DND-41 (cell line): ENCODE measurements around the gene DYRK2.
A peak's percentile ranks its signal among the peaks of the same experiment; 100 is the strongest.

ENCODE experiments used
- ATAC-seq: fragments of 200-7000 bp; cut with Tn5 transposase; 3 replicates; pipeline ENCODE4 v1.9.1; 2021; ENCODE audit warnings: low read depth; ENCODE audit not compliant: insufficient read depth
- DNase-seq: peaks from one replicate; pipeline ENCODE4 v3.0.0-alpha.2; 2020
- H2AFZ ChIP-seq: 2 replicates; pipeline ENCODE4 v1.6.0; 2012; ENCODE audit warnings: low read depth, low read length
- H3K27ac ChIP-seq: 2 replicates; pipeline ENCODE4 v1.5.1; 2012; ENCODE audit warnings: low read length, inconsistent platforms
- H3K27me3 ChIP-seq: fragments of 200-600 bp; sonication (generic); 2 replicates; pipeline ENCODE4 v1.6.0; 2012; ENCODE audit warnings: low read length, mild to moderate bottlenecking, inconsistent platforms; ENCODE audit not compliant: insufficient read depth, poor library complexity
- H3K36me3 ChIP-seq: 2 replicates; pipeline ENCODE4 v1.5.1; 2012; ENCODE audit warnings: low read length, inconsistent platforms; ENCODE audit not compliant: insufficient read depth
- H3K4me1 ChIP-seq: 2 replicates; pipeline ENCODE4 v1.5.1; 2012; ENCODE audit warnings: mild to moderate bottlenecking, low read length; ENCODE audit not compliant: insufficient read depth
- H3K4me2 ChIP-seq: 2 replicates; pipeline ENCODE4 v1.6.0; 2012; ENCODE audit warnings: mild to moderate bottlenecking, moderate library complexity, low read length, inconsistent platforms; ENCODE audit not compliant: insufficient read depth
- H3K4me3 ChIP-seq, 2 experiments: fragments of 200-600 bp in 1 of 2; shearing (Covaris generic) in 1 of 2; 2 replicates each; pipeline ENCODE4 v1.5.1; 2012 to 2016; ENCODE audit warnings: inconsistent platforms in 2 of 2, low read length in 2 of 2, mild to moderate bottlenecking in 2 of 2, low read depth in 1 of 2, moderate library complexity in 1 of 2
- H3K79me2 ChIP-seq: 2 replicates; pipeline ENCODE4 v1.6.0; 2012; ENCODE audit warnings: low read length, inconsistent platforms; ENCODE audit not compliant: insufficient read depth
- H3K9ac ChIP-seq: 2 replicates; pipeline ENCODE4 v1.6.0; 2012; ENCODE audit warnings: low read depth, mild to moderate bottlenecking, inconsistent platforms, low read length, moderate library complexity
- H3K9me3 ChIP-seq: 2 replicates; pipeline ENCODE4 v1.5.1; 2012; ENCODE audit warnings: low read length, moderate library complexity, mild to moderate bottlenecking, inconsistent platforms; ENCODE audit not compliant: insufficient read depth, severe bottlenecking
- H4K20me1 ChIP-seq: 2 replicates; pipeline ENCODE4 v1.6.0; 2012; ENCODE audit warnings: low read length; ENCODE audit not compliant: insufficient read depth
- EZH2 ChIP-seq: IDR thresholded peaks from 3 replicates; pipeline ENCODE4 v1.6.1; 2012; ENCODE audit warnings: borderline replicate concordance, low read depth, mild to moderate bottlenecking, moderate library complexity, low read length, inconsistent platforms; ENCODE audit not compliant: severe bottlenecking
- TF ChIP-seq, protein P1 (sequence below): IDR thresholded peaks from 2 replicates; pipeline ENCODE4 v1.5.1; 2012; ENCODE audit warnings: borderline replicate concordance, low read length, moderate library complexity, mild to moderate bottlenecking; ENCODE audit not compliant: poor library complexity, severe bottlenecking; ENCODE audit errors: extremely low read depth

DYRK2 gene

DNA sequence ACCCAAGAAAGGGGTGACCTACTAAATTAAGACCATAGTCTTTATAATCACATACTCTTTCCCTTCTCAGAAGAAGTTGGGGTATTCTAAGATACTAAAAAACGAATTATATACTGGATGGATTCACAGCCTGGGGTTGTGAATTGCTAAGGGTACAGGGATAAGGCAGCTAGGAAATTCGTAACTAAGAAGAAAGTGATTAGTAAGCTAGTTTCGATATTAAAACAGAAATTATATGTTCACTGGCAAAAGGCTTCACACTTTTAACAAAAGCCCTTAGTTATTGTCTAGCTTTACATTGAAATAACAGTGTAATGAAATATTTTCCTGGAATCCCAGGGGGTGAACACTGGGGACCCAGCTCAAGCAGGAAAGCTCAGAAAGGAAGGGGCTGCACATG is 35.5 kb upstream of the DYRK2 start:
- Histone ChIP-seq H3K79me2 (no peaks in the 10 kb centered on the region), H3K36me3 (no peaks in the 10 kb centered on the region), H3K27me3 (no peaks in the 10 kb centered on the region), H3K4me3 (no peak overlapping the region), H3K9me3 (no peaks in the 10 kb centered on the region), H3K4me1 (no peaks in the 10 kb centered on the region), H3K9ac (no peak overlapping the region), H3K27ac (no peak overlapping the region), H2AFZ (no peak overlapping the region), H4K20me1 (no peaks in the 10 kb centered on the region), H3K4me2 (no peak overlapping the region)
- DNase-seq = no peak
- ATAC-seq = no peak
- TF ChIP-seq, protein P1, sequence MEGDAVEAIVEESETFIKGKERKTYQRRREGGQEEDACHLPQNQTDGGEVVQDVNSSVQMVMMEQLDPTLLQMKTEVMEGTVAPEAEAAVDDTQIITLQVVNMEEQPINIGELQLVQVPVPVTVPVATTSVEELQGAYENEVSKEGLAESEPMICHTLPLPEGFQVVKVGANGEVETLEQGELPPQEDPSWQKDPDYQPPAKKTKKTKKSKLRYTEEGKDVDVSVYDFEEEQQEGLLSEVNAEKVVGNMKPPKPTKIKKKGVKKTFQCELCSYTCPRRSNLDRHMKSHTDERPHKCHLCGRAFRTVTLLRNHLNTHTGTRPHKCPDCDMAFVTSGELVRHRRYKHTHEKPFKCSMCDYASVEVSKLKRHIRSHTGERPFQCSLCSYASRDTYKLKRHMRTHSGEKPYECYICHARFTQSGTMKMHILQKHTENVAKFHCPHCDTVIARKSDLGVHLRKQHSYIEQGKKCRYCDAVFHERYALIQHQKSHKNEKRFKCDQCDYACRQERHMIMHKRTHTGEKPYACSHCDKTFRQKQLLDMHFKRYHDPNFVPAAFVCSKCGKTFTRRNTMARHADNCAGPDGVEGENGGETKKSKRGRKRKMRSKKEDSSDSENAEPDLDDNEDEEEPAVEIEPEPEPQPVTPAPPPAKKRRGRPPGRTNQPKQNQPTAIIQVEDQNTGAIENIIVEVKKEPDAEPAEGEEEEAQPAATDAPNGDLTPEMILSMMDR = no peak
- TF ChIP-seq EZH2 = no peak

DNA sequence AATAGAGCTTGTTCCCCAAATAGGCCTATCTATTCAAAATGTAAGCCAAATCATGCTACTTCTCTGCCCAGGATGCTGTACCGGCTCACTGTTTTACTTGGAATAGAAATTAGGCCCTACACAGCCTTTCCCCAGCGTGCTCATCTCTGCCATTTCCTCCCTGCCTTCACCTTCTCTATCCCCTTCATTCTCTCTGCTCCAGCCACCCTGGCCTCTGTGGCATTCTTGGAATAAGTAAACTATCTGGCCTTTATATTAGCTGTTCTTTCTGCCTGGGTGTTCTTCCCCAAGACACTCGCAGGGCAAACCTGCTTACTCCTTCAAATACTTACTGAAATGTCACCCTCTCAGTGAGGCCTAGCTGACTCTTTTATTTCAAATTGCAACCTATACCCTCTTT is 30.9 kb upstream of the DYRK2 start:
- Histone ChIP-seq H3K4me2 (no peak overlapping the region), H3K36me3 (no peaks in the 10 kb centered on the region), H2AFZ (0 out of 2 replicates have a peak overlapping the region, but pooled peaks have one; percentile 29), H3K9ac (no peak overlapping the region), H3K27me3 (no peaks in the 10 kb centered on the region), H3K79me2 (no peaks in the 10 kb centered on the region), H3K4me3 (no peak overlapping the region), H3K9me3 (no peaks in the 10 kb centered on the region), H4K20me1 (no peaks in the 10 kb centered on the region), H3K27ac (no peak overlapping the region), H3K4me1 (no peaks in the 10 kb centered on the region)
- TF ChIP-seq EZH2 = no peak
- TF ChIP-seq, protein P1 = no peak
- DNase-seq (no peak), ATAC-seq (no peak)

DNA sequence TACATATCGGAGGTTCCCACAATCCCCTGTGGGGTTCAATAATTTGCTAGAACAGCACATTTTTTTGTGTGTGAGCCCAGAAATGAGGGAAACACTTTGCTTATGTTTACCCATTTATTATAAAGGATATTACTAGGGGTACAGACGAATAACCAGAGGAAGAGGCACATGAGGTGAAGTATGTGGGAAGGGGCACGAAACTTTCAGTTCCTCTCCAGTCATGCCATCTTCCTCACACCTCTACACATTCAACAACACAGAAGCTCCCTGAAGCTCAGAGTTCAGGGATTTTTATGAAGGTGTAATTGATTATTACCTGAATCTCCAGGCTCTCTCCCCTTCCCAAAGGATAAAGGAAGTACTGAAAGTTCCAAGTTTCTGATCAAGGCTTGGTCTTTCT is 30.2 kb upstream of the DYRK2 start:
- Histone ChIP-seq H3K4me3 (no peak overlapping the region), H3K4me1 (no peaks in the 10 kb centered on the region), H3K27me3 (no peaks in the 10 kb centered on the region), H3K4me2 (no peak overlapping the region), H3K27ac (no peak overlapping the region), H3K36me3 (no peaks in the 10 kb centered on the region), H2AFZ (no peak overlapping the region), H4K20me1 (no peaks in the 10 kb centered on the region), H3K79me2 (no peaks in the 10 kb centered on the region), H3K9ac (no peak overlapping the region), H3K9me3 (no peaks in the 10 kb centered on the region)
- TF ChIP-seq, protein P1 = no peak
- no peak for TF ChIP-seq EZH2
- ATAC-seq = no peak
- DNase-seq = no peak

DNA sequence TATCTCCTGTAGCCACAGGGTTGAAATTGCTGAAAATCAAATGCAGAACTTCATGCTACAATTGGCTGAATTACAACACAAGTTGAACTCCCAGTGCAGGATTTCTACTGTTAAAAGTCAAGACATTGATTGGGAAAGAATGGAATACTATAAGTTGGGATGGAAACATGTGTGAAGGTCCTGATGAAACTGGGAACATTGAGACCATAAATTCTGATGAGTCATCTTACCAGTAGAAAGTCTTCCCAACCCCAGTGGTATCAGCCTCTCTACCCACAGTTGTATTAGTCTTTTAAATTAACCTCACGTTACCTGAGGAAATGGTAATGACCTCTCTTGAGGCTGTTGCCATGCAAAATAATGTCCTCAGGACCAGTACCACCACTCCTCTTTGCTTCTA is 27.4 kb upstream of the DYRK2 start:
- H3K4me2 ChIP-seq = no peak overlapping the region
- no peaks in the 10 kb centered on the region for H3K9me3 ChIP-seq
- H3K4me1 ChIP-seq = no peaks in the 10 kb centered on the region
- TF ChIP-seq EZH2 = no peak
- TF ChIP-seq, protein P1 = no peak
- H3K4me3 ChIP-seq = no peak overlapping the region
- H3K27me3 ChIP-seq = no peaks in the 10 kb centered on the region
- no peaks in the 10 kb centered on the region for H3K79me2 ChIP-seq
- H4K20me1 ChIP-seq = no peaks in the 10 kb centered on the region
- H3K27ac ChIP-seq = no peak overlapping the region
- H2AFZ ChIP-seq = no peak overlapping the region
- no peak overlapping the region for H3K9ac ChIP-seq
- H3K36me3 ChIP-seq = no peaks in the 10 kb centered on the region
- DNase-seq (no peak), ATAC-seq (no peak)
